GM21515 (cell line): Measurements from ENCODE around the gene CCNI2.
"Not testable (repeated sequence)": the region's sequence is repeated elsewhere in the genome, so short reads cannot be mapped to it uniquely, and the experiment has no call there.

ENCODE experiments used
- ATAC-seq: cut with Tn5 transposase; IDR thresholded peaks from one replicate; pipeline ENCODE4 v1.9.1; 2021; ENCODE audit not compliant: unreplicated experiment

The CCNI2 gene

GRCh38 chr5:132779961-132780360, 32.7 kb downstream of the CCNI2 start:
- no peak for ATAC-seq

- ATAC-seq, result no peak
These were observed 33.4 kb downstream of the CCNI2 start for GRCh38 chr5:132780577-132780976.

- ATAC-seq, result no peak
These were observed 33.8 kb downstream of the CCNI2 start for GRCh38 chr5:132781029-132781428.

- no peak for ATAC-seq
These were observed 34.9 kb downstream of the CCNI2 start for GRCh38 chr5:132782101-132782500.

GRCh38 chr5:132785365-132785764, 38.1 kb downstream of the CCNI2 start:
- no peak for ATAC-seq

GRCh38 chr5:132785864-132786263, 38.6 kb downstream of the CCNI2 start:
- no peak for ATAC-seq

GRCh38 chr5:132787076-132787475, 39.9 kb downstream of the CCNI2 start:
- no peak for ATAC-seq

GRCh38 chr5:132788508-132788907, 41.3 kb downstream of the CCNI2 start:
- no peak for ATAC-seq

GRCh38 chr5:132788990-132789886, 42.0 kb downstream of the CCNI2 start:
- no peak for ATAC-seq

GRCh38 chr5:132790201-132790865, 43.1 kb downstream of the CCNI2 start:
- no peak for ATAC-seq

- no peak for ATAC-seq
These were observed 43.8 kb downstream of the CCNI2 start for GRCh38 chr5:132791026-132791425.

GRCh38 chr5:132797651-132798050, 50.4 kb downstream of the CCNI2 start:
- ATAC-seq, result no peak

GRCh38 chr5:132799392-132799791, 52.2 kb downstream of the CCNI2 start:
- no peak for ATAC-seq

GRCh38 chr5:132800545-132800944, 53.3 kb downstream of the CCNI2 start:
- no peak for ATAC-seq

- no peak for ATAC-seq
These were observed 54.9 kb downstream of the CCNI2 start for GRCh38 chr5:132802044-132802684.

- ATAC-seq, result not testable (repeated sequence)
These were observed 55.5 kb downstream of the CCNI2 start for GRCh38 chr5:132802685-132803066.
